Endothelial cell of umbilical vein (primary cell): Measurements from ENCODE around the gene ORAI3. TPM values are rescaled to one million over a fixed set of nuclear protein-coding genes. Genes with fewer than 3 reads are reported as not detected.

Experiments used
- BruUV-seq: library from RNA; stranded (reverse); fragments of 400-500 nt; replicated peaks from 2 replicates; lab custom pipeline; 2021; lab: Mats Ljungman, UMichigan
- CTCF ChIA-PET: fragments of 300-600, 350-600 bp; sonication (Branson Sonifier 250); formaldehyde crosslinking; loops from one replicate; lab custom pipeline; 2021; ENCODE audit warnings: antibody characterized with exemption, inconsistent platforms; lab: Charles Lee
- POLR2A ChIA-PET: fragments of 300-600, 350-600 bp; sonication (Branson Sonifier 250); formaldehyde crosslinking; loops from one replicate; lab custom pipeline; 2021; ENCODE audit warnings: antibody characterized with exemption, inconsistent platforms; lab: Charles Lee
- DNase-seq: peaks from one replicate; pipeline ENCODE4 v3.0.0-alpha.2; 2011; ENCODE audit warnings: low read depth, low spot score
- FAIRE-seq: peaks from 2 replicates; lab custom pipeline; 2011; peaks lifted over from hg19 to GRCh38; lab: Jason Lieb, UNC
- H2AFZ ChIP-seq: 2 replicates; pipeline ENCODE4 v1.6.0; 2012; ENCODE audit warnings: low read depth, low read length, control low read depth, inconsistent platforms
- H3K27ac ChIP-seq: 2 replicates; pipeline ENCODE4 v1.5.1; 2011; ENCODE audit warnings: low read depth, mild to moderate bottlenecking, control low read depth, low read length, moderate library complexity; ENCODE audit not compliant: insufficient read depth
- H3K27me3 ChIP-seq, 2 experiments: 2 replicates each; pipeline versions ENCODE4 v1.6.0 to v1.6.1; 2011; ENCODE audit warnings: low read length in 2 of 2, mixed read lengths in 1 of 2; ENCODE audit not compliant: control insufficient read depth in 2 of 2, insufficient read depth in 2 of 2
- H3K36me3 ChIP-seq, 2 experiments: 2 replicates in 1 of 2; 3 replicates in 1 of 2; pipeline ENCODE4 v1.5.1; 2011; ENCODE audit warnings: low read length in 2 of 2, mild to moderate bottlenecking in 1 of 2, moderate library complexity in 1 of 2; ENCODE audit not compliant: control insufficient read depth in 2 of 2, insufficient read depth in 2 of 2; ENCODE audit errors: extremely low read depth in 1 of 2
- H3K4me1 ChIP-seq: 3 replicates; pipeline ENCODE4 v1.5.1; 2011; ENCODE audit warnings: mild to moderate bottlenecking, low read length; ENCODE audit not compliant: control insufficient read depth, insufficient read depth; ENCODE audit errors: extremely low read depth
- H3K4me2 ChIP-seq: 2 replicates; pipeline ENCODE4 v1.6.1; 2011; ENCODE audit warnings: low read length, control low read depth, mixed read lengths; ENCODE audit not compliant: insufficient read depth
- H3K4me3 ChIP-seq, 3 experiments: fragments of 200-600 bp in 1 of 3; sonication (generic), shearing (Covaris generic) in 1 of 3; replicated peaks in 1 of 3; 2 replicates each; pipeline ENCODE4 v1.5.1; 2011 to 2016; ENCODE audit warnings: control low read depth in 3 of 3, low read length in 3 of 3, mild to moderate bottlenecking in 2 of 3, inconsistent platforms in 1 of 3, low read depth in 1 of 3, moderate library complexity in 1 of 3; ENCODE audit not compliant: insufficient read depth in 1 of 3
- H3K79me2 ChIP-seq: 2 replicates; pipeline ENCODE4 v1.6.0; 2012; ENCODE audit warnings: low read length, inconsistent platforms; ENCODE audit not compliant: control insufficient read depth, insufficient read depth
- H3K9ac ChIP-seq: replicated peaks from 2 replicates; pipeline ENCODE3; 2011; ENCODE audit warnings: low read length, control low read depth; ENCODE audit not compliant: insufficient read depth; ENCODE audit errors: extremely low read depth
- H3K9me1 ChIP-seq: replicated peaks from 3 replicates; pipeline ENCODE4 v1.6.0; 2011; ENCODE audit warnings: mild to moderate bottlenecking, low read length; ENCODE audit not compliant: control insufficient read depth, insufficient read depth; ENCODE audit errors: extremely low read depth
- H3K9me3 ChIP-seq: replicated peaks from 2 replicates; pipeline ENCODE4 v1.5.1; 2012; ENCODE audit warnings: low read length, inconsistent platforms; ENCODE audit not compliant: control insufficient read depth, insufficient read depth
- H4K20me1 ChIP-seq: replicated peaks from 2 replicates; pipeline ENCODE3; 2011; ENCODE audit warnings: mild to moderate bottlenecking, low read length; ENCODE audit not compliant: control insufficient read depth, insufficient read depth; ENCODE audit errors: extremely low read depth
- EZH2 ChIP-seq: IDR thresholded peaks from 2 replicates; pipeline ENCODE4 v1.6.1; 2012; ENCODE audit warnings: borderline replicate concordance, low read depth, mild to moderate bottlenecking, moderate library complexity, low read length, inconsistent platforms; ENCODE audit not compliant: severe bottlenecking
- FOS ChIP-seq: IDR thresholded peaks from 2 replicates; pipeline ENCODE4 v1.6.1; 2011; ENCODE audit warnings: mild to moderate bottlenecking, low read length, moderate library complexity, borderline replicate concordance; ENCODE audit not compliant: insufficient read depth
- GATA2 ChIP-seq: IDR thresholded peaks from 2 replicates; pipeline ENCODE4 v1.7.0; 2011; ENCODE audit warnings: low read depth, mild to moderate bottlenecking, moderate library complexity, mixed read lengths, low read length; ENCODE audit not compliant: insufficient read length, insufficient read depth
- JUN ChIP-seq: IDR thresholded peaks from 2 replicates; pipeline ENCODE4 v1.6.1; 2011; ENCODE audit warnings: borderline replicate concordance, low read depth; ENCODE audit not compliant: insufficient read length, insufficient read depth
- MYC ChIP-seq: IDR thresholded peaks from one replicate; pipeline ENCODE4 v1.6.1; 2011; ENCODE audit warnings: mild to moderate bottlenecking, low read depth, low read length
- POLR2A ChIP-seq: IDR thresholded peaks from 2 replicates; pipeline ENCODE4 v1.6.1; 2012; ENCODE audit warnings: low read depth, mild to moderate bottlenecking, control low read depth, low read length
- POLR2AphosphoS5 ChIP-seq: IDR thresholded peaks from 2 replicates; pipeline ENCODE4 v1.6.1; 2012; ENCODE audit warnings: low read depth, mild to moderate bottlenecking, control low read depth, low read length, moderate library complexity; ENCODE audit not compliant: insufficient read depth
- dilution Hi-C: fragments of 300-500 bp; cut with MboI; formaldehyde crosslinking; loops from one replicate; pipeline ENCODE4 v1.15.0; 2019; ENCODE audit warnings: low sequenced_read_pairs; ENCODE audit not compliant: extremely low pct_ligation_motif_present
- intact Hi-C: fragments of 100-400 bp; cut with micrococcal nuclease; formaldehyde crosslinking; loops from one replicate; pipeline ENCODE4 v1.10.0; 2022
- polyA plus RNA-seq, 4 experiments: library from polyadenylated mRNA; depleted of rRNA in 3 of 4; stranded (reverse) in 3 of 4; unstranded in 1 of 4; fragments of >200 nt; gene quantifications; 2 replicates each; pipeline versions ENCODE4 v1.2.1 to v1.2.3, GENCODE V29; 2011 to 2012; ENCODE audit warnings: missing spikeins in 1 of 4
- total RNA-seq: library from RNA; stranded (reverse); gene quantifications from 2 replicates; pipeline ENCODE4 v1.2.3, GENCODE V29; 2021
- TF ChIP-seq, protein P1 (sequence below), 2 donors: IDR thresholded peaks; 1 replicate in 1 of 2; 2 replicates in 1 of 2; pipeline ENCODE4 v1.5.1; 2011; ENCODE audit warnings: low read length in 2 of 2, mild to moderate bottlenecking in 2 of 2, moderate library complexity in 2 of 2, control low read depth in 1 of 2, inconsistent platforms in 1 of 2, low read depth in 1 of 2; ENCODE audit not compliant: insufficient read depth in 1 of 2; ENCODE audit errors: extremely low read depth in 1 of 2

Gene ORAI3
- total and polyA plus RNA-seq, 2 donors (not counting 3 experiments of a cell fraction or from before 2014, with no cell fraction given), result 17.6 to 25.4 TPM

DNA sequence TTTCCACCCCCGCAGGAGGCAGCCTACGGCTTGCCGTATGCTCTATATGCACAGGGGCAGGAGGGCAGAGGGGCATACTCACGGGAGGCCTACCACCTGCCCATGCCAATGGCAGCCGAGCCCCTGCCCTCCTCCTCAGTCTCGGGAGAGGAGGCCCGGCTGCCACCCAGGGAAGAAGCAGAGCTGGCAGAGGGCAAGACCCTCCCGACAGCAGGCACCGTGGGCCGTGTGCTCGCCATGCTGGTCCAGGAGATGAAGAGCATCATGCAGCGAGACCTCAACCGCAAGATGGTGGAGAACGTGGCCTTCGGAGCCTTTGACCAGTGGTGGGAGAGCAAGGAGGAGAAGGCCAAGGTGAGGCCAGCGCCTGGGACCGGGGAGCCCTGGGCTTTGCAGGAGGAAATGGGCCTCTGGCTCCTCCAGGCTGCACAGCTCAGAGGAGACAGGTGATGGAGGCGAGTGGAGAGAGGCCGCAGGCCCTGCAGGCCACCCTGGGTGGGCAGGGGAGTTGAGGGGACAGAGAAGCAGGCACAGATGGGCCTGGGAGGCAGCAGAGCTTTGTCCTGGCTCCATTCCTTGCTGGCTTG is 17.3 kb downstream of the ORAI3 start:
- POLR2A ChIA-PET, result no interaction called here

More for the DNA sequence above, 17.3 kb downstream of the ORAI3 start:
- H3K27ac ChIP-seq, result no peak overlapping the region
- no TSS peak for BruUV-seq
- H3K4me2 ChIP-seq, result no peak overlapping the region
- H3K79me2 ChIP-seq, result no peaks in the 10 kb centered on the region
- no peak overlapping the region for H3K9ac ChIP-seq
- no peaks in the 10 kb centered on the region for H3K27me3 ChIP-seq
- no peak for FAIRE-seq
- no peak overlapping the region for H3K4me3 ChIP-seq
- TF ChIP-seq, protein P1, sequence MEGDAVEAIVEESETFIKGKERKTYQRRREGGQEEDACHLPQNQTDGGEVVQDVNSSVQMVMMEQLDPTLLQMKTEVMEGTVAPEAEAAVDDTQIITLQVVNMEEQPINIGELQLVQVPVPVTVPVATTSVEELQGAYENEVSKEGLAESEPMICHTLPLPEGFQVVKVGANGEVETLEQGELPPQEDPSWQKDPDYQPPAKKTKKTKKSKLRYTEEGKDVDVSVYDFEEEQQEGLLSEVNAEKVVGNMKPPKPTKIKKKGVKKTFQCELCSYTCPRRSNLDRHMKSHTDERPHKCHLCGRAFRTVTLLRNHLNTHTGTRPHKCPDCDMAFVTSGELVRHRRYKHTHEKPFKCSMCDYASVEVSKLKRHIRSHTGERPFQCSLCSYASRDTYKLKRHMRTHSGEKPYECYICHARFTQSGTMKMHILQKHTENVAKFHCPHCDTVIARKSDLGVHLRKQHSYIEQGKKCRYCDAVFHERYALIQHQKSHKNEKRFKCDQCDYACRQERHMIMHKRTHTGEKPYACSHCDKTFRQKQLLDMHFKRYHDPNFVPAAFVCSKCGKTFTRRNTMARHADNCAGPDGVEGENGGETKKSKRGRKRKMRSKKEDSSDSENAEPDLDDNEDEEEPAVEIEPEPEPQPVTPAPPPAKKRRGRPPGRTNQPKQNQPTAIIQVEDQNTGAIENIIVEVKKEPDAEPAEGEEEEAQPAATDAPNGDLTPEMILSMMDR (IDR thresholded peaks at IDR 0.05; ENCODE audit: extremely low read depth in 1 of 2, insufficient read depth in 1 of 2, low read depth in 1 of 2, low read length in 2 of 2), result no peak
- TF ChIP-seq MYC (no peak), POLR2AphosphoS5 (no peak), GATA2 (no peak), FOS (no peak), JUN (no peak), POLR2A (no peak), EZH2 (no peak)
- dilution Hi-C loops, result no loop called here
- DNase-seq, result no peak
- no peaks in the 10 kb centered on the region for H3K9me3 ChIP-seq
- no peaks in the 10 kb centered on the region for H3K9me1 ChIP-seq
- H2AFZ ChIP-seq, result no peak overlapping the region
- H3K36me3 ChIP-seq, result peaks cover 26 to 58% of the 10 kb centered on the region in 2 experiments
- no peaks in the 10 kb centered on the region for H3K4me1 ChIP-seq
- CTCF ChIA-PET, result interaction anchor here (1.0 kb wide), 1 partner anchor 18 kb away, joined by 5 read pairs; the partner anchor contains the start of gene HSD3B7
- H4K20me1 ChIP-seq, result no peaks in the 10 kb centered on the region
- intact Hi-C loops, result no loop called here
